CD14-positive monocyte (primary cell): ENCODE data around the gene HP. TPM values are rescaled to one million over a fixed set of nuclear protein-coding genes. Genes with fewer than 3 reads are reported as not detected.
"Not testable (repeated sequence)": the region's sequence is repeated elsewhere in the genome, so short reads cannot be mapped to it uniquely, and the experiment has no call there.

ENCODE experiments used
- DNase-seq, 3 donors: peaks; one replicate each; pipeline ENCODE4 v3.0.0-alpha.2; 2011 to 2022
- H2AFZ ChIP-seq: 2 replicates; pipeline ENCODE4 v1.6.0; 2012; ENCODE audit warnings: mild to moderate bottlenecking, low read depth, low read length, inconsistent platforms; ENCODE audit not compliant: insufficient read depth, poor library complexity, severe bottlenecking
- H3K27ac ChIP-seq, 2 donors: 1 replicate in 1 of 2; 2 replicates in 1 of 2; pipeline ENCODE4 v1.5.1; 2012 to 2013; ENCODE audit warnings: low read length in 2 of 2, control low read depth in 1 of 2, inconsistent platforms in 1 of 2, low read depth in 1 of 2, mild to moderate bottlenecking in 1 of 2
- H3K27me3 ChIP-seq, 2 donors: one replicate each; pipeline versions ENCODE4 v1.6.0 to v1.6.1; 2011 to 2013; ENCODE audit warnings: low read length in 2 of 2; ENCODE audit not compliant: control insufficient read depth in 2 of 2, insufficient read depth in 2 of 2
- H3K36me3 ChIP-seq, 2 donors: replicated peaks in 1 of 2; 1 replicate in 1 of 2; 2 replicates in 1 of 2; pipeline versions ENCODE4 v1.5.1 to v1.6.1; 2012 to 2013; ENCODE audit warnings: low read length in 2 of 2, control low read depth in 1 of 2, inconsistent platforms in 1 of 2, mild to moderate bottlenecking in 1 of 2; ENCODE audit not compliant: insufficient read depth in 2 of 2, control insufficient read depth in 1 of 2
- H3K4me1 ChIP-seq, 2 donors: 1 replicate in 1 of 2; 2 replicates in 1 of 2; pipeline versions ENCODE4 v1.5.1 to v1.6.1; 2012 to 2013; ENCODE audit warnings: low read length in 2 of 2, control low read depth in 1 of 2, inconsistent platforms in 1 of 2, mild to moderate bottlenecking in 1 of 2, moderate library complexity in 1 of 2; ENCODE audit not compliant: insufficient read depth in 2 of 2, control insufficient read depth in 1 of 2
- H3K4me2 ChIP-seq: replicated peaks from 2 replicates; pipeline ENCODE3; 2012; ENCODE audit warnings: low read length, moderate library complexity, mild to moderate bottlenecking; ENCODE audit not compliant: poor library complexity, severe bottlenecking; ENCODE audit errors: extremely low read depth
- H3K4me3 ChIP-seq, 3 experiments: fragments of 200-600 bp in 1 of 3; sonication (generic) in 1 of 3; replicated peaks in 1 of 3; 1 replicate in 2 of 3; 2 replicates in 1 of 3; pipeline ENCODE4 v1.5.1; 2011 to 2013; ENCODE audit warnings: low read length in 3 of 3, mild to moderate bottlenecking in 3 of 3, control low read depth in 2 of 3, low read depth in 2 of 3, inconsistent platforms in 1 of 3, moderate library complexity in 1 of 3
- H3K79me2 ChIP-seq: 2 replicates; pipeline ENCODE4 v1.6.0; 2012; ENCODE audit warnings: mild to moderate bottlenecking, control low read depth, inconsistent platforms, low read length, moderate library complexity; ENCODE audit not compliant: insufficient read depth
- H3K9ac ChIP-seq: 2 replicates; pipeline ENCODE4 v1.6.0; 2017; ENCODE audit warnings: low read length, mild to moderate bottlenecking; ENCODE audit not compliant: insufficient read depth, poor library complexity, severe bottlenecking
- H3K9me3 ChIP-seq, 2 donors: replicated peaks in 1 of 2; 1 replicate in 1 of 2; 2 replicates in 1 of 2; pipeline versions ENCODE4 v1.5.1 to v1.6.1; 2012 to 2013; ENCODE audit warnings: low read length in 2 of 2, control low read depth in 1 of 2; ENCODE audit not compliant: control insufficient read depth in 1 of 2, insufficient read depth in 1 of 2
- H4K20me1 ChIP-seq: 2 replicates; pipeline ENCODE4 v1.6.0; 2012; ENCODE audit warnings: mild to moderate bottlenecking, low read length, control low read depth, moderate library complexity; ENCODE audit not compliant: insufficient read depth
- H3K27ac Mint-ChIP-seq, 7 donors: one replicate each; pipeline ENCODE4 v1.8.0; 2020; ENCODE audit warnings: mild to moderate bottlenecking in 7 of 7, mixed read lengths in 7 of 7, moderate library complexity in 6 of 7, inconsistent platforms in 2 of 7
- H3K27me3 Mint-ChIP-seq, 3 donors: one replicate each; pipeline ENCODE4 v1.8.0; 2021 to 2022; ENCODE audit warnings: low read depth in 3 of 3, mild to moderate bottlenecking in 3 of 3, mixed read lengths in 3 of 3, moderate library complexity in 3 of 3, inconsistent platforms in 1 of 3
- H3K36me3 Mint-ChIP-seq, 2 donors: one replicate each; pipeline ENCODE4 v1.8.0; 2020; ENCODE audit warnings: mixed read lengths in 2 of 2, inconsistent platforms in 1 of 2, mild to moderate bottlenecking in 1 of 2
- H3K4me1 Mint-ChIP-seq: one replicate; pipeline ENCODE4 v1.8.0; 2020; ENCODE audit warnings: mild to moderate bottlenecking, mixed read lengths
- H3K4me3 Mint-ChIP-seq, 2 donors: one replicate each; pipeline ENCODE4 v1.8.0; 2020; ENCODE audit warnings: mild to moderate bottlenecking in 2 of 2, mixed read lengths in 2 of 2, moderate library complexity in 1 of 2
- H3K9me3 Mint-ChIP-seq, 7 donors: one replicate each; pipeline ENCODE4 v1.8.0; 2020 to 2022; ENCODE audit warnings: mixed read lengths in 7 of 7, mild to moderate bottlenecking in 6 of 7, moderate library complexity in 6 of 7, inconsistent platforms in 2 of 7
- CTCF ChIP-seq: fragments of 200-600 bp; IDR thresholded peaks from one replicate; pipeline ENCODE4 v1.8.0; 2022; ENCODE audit warnings: antibody characterized with exemption, mild to moderate bottlenecking
- WGBS: methylation state at CpG from one replicate; pipeline ENCODE4 v1.1.5; 2013; ENCODE audit warnings: missing lambda C conversion rate; ENCODE audit not compliant: insufficient coverage; 5-methylcytosine and 5-hydroxymethylcytosine counted together
- intact Hi-C, 2 donors: fragments of 100-400 bp; cut with micrococcal nuclease; formaldehyde crosslinking; loops; one replicate each; pipeline versions ENCODE4 v1.15.0 to v1.15.1; 2023
- polyA plus RNA-seq, 3 donors: library from polyadenylated mRNA; depleted of rRNA in 1 of 3; unstranded in 2 of 3; stranded (reverse) in 1 of 3; fragments of 300-500 nt in 2 of 3; fragments of >200 nt in 1 of 3; fragmentation: Illumina TruSeq in 2 of 3; gene quantifications; 1 replicate in 2 of 3; 2 replicates in 1 of 3; pipeline ENCODE4 v1.2.3, GENCODE V29; 2012 to 2021

The HP gene
- polyA plus RNA-seq, 3 donors = 9.3 to 59.4 (median 47.8) TPM

- peaks cover 11 to 21% of the 10 kb centered on the region in 2 donors for H3K36me3 Mint-ChIP-seq
- no peaks in the 10 kb centered on the region for H3K27me3 ChIP-seq
- H3K9me3 ChIP-seq = no peaks in the 10 kb centered on the region
- no peak overlapping the region for H3K9ac ChIP-seq
- H3K36me3 ChIP-seq = peaks cover 0 to 11% of the 10 kb centered on the region in 2 donors
- H3K27me3 Mint-ChIP-seq = no peaks in the 10 kb centered on the region
- H3K79me2 ChIP-seq = no peaks in the 10 kb centered on the region
- intact Hi-C loops = no loop called here
- H2AFZ ChIP-seq = no peak overlapping the region
- H3K4me1 Mint-ChIP-seq = peaks cover 4% of the 10 kb centered on the region
- H3K4me3 Mint-ChIP-seq = no peak overlapping the region
- no peak overlapping the region for H3K4me3 ChIP-seq
- TF ChIP-seq CTCF = no peak
- no peak overlapping the region for H3K27ac ChIP-seq
- H3K4me1 ChIP-seq = no peaks in the 10 kb centered on the region
- H3K4me2 ChIP-seq = no peak overlapping the region
- no peaks in the 10 kb centered on the region for H4K20me1 ChIP-seq
- H3K27ac Mint-ChIP-seq = no peak overlapping the region
- no peaks in the 10 kb centered on the region for H3K9me3 Mint-ChIP-seq
- no peak for DNase-seq
- 97% methylated on average over 5 of the region's 8 CpGs for WGBS
These were observed 19.4 kb downstream of the HP start for GRCh38 chr16:72073560-72074230.

- H3K27me3 ChIP-seq, H3K9me3 Mint-ChIP-seq, H3K4me1 ChIP-seq, H3K4me3 Mint-ChIP-seq, H2AFZ ChIP-seq, H3K9ac ChIP-seq, H3K27ac Mint-ChIP-seq, H3K4me2 ChIP-seq, H3K4me1 Mint-ChIP-seq, H3K4me3 ChIP-seq, H4K20me1 ChIP-seq, H3K79me2 ChIP-seq, DNase-seq, H3K27ac ChIP-seq, H3K9me3 ChIP-seq, H3K27me3 Mint-ChIP-seq, intact Hi-C loops: not testable (repeated sequence)
- peaks cover 0 to 11% of the 10 kb centered on the region in 2 donors for H3K36me3 ChIP-seq
- H3K36me3 Mint-ChIP-seq = peaks cover 11 to 21% of the 10 kb centered on the region in 2 donors
- 100% methylated on average over 2 of the region's 6 CpGs for WGBS
These were observed 20.8 kb downstream of the HP start for GRCh38 chr16:72075067-72075466.

- H3K79me2 ChIP-seq, DNase-seq, H3K27ac ChIP-seq, H4K20me1 ChIP-seq, intact Hi-C loops, H3K27me3 ChIP-seq, H3K4me3 ChIP-seq, H3K9ac ChIP-seq, H2AFZ ChIP-seq, H3K4me2 ChIP-seq, H3K4me1 Mint-ChIP-seq, H3K9me3 Mint-ChIP-seq, H3K27ac Mint-ChIP-seq, H3K27me3 Mint-ChIP-seq, H3K9me3 ChIP-seq, H3K4me3 Mint-ChIP-seq, H3K4me1 ChIP-seq: not testable (repeated sequence)
- WGBS = no CpG with 5 or more reads among the region's 5 CpGs
- H3K36me3 Mint-ChIP-seq = peaks cover 11 to 16% of the 10 kb centered on the region in 2 donors
- peaks cover 0 to 11% of the 10 kb centered on the region in 2 donors for H3K36me3 ChIP-seq
These were observed 22.8 kb downstream of the HP start for GRCh38 chr16:72076991-72077706.
